Measurements from ENCODE around the gene LRR1. TPM values are rescaled to one million over a fixed set of nuclear protein-coding genes. Genes with fewer than 3 reads are reported as not detected.

Gene LRR1
- total RNA-seq, 1 experiment from 2014 or later: 33.3 TPM

DNA sequence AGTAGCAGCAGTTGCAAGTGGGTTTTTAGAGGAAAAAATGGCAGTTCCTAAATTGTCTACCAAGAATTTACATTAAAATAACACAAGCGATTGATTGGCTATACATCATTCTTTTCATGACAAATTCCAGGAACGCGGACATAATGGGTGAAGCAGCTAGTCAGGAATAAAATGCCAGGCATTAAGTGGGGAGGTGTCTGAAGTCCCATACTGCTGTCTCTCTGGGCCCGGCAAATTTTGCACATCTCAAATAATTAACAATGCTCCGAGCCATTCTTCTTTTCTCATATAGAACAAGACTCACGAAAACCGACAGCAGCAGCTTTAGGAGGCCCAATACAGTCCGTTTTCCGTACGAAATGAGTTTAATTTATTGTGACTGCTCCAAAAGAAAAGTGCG lies 21.0 kb downstream of the LRR1 start:
- H3K27me3 ChIP-seq: no peaks in the 10 kb centered on the region
- H3K9me3 ChIP-seq: no peaks in the 10 kb centered on the region
- peak overlapping the region; percentile 91 for H3K4me3 ChIP-seq
- no peak for DNase-seq
- H3K36me3 ChIP-seq: peaks cover 38% of the 10 kb centered on the region

DNA sequence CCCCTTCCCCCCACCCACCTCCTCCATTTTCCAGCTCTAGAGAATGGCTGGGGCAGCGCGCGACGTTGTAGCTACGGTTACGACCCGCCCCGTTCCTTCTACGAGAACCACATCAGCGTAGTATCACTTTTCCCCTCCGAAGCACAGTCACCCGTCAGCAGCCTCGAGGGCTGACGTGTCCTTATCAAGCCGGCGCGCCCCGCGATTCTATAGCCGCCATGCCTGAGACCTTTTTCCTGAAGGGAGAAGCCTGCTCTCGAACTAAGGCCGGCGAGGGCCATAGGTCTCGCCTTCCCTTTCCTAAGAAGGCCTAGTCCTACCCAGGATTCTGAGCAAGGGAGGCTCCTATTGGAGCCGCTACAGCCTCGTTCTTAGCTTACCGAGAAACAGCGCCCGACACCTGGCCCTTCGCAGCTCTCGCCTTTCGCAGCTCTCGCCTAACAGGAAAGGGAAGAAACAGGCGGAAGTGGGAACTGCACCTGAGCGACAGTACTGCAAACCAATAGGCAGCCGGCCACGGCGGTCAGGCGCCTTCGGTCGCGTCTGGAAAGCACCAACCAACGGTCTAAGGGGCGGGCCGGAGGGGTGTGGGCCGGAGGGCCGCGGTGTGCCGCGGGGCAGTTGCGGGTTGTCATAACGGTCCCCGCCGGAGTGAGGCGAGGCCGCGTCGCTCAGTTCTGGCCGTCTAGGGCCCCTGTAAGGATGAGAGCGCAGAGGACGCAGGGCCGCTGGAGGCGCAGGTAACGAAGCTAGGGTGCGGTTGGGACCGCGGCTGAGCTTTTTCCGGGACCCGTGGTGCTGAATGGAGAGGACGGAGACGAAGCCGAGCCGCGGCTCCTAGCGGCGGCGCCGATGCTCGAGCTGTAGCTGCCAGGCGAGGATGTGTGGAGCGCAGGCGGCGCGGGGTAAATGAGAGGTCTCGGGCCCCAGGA lies 21.7 kb downstream of the LRR1 start, which contains the start of the genes MGAT2 and RPL36AL:
MGAT2 (plus strand) TSS at position 618 of the 932 bp plus-strand sequence. CDS start 470 bp downstream, outside the sequence.
RPL36AL (minus strand) TSS at position 445 of the 932 bp plus-strand sequence. CDS start 1,522 bp downstream, outside the sequence.
- Histone ChIP-seq H3K9me3 (no peaks in the 10 kb centered on the region), H3K27me3 (no peaks in the 10 kb centered on the region), H3K36me3 (peaks cover 39% of the 10 kb centered on the region), H3K4me3 (peak within 1 kb of the TSS; percentile 91)
- peak; percentile 98 for DNase-seq

DNA sequence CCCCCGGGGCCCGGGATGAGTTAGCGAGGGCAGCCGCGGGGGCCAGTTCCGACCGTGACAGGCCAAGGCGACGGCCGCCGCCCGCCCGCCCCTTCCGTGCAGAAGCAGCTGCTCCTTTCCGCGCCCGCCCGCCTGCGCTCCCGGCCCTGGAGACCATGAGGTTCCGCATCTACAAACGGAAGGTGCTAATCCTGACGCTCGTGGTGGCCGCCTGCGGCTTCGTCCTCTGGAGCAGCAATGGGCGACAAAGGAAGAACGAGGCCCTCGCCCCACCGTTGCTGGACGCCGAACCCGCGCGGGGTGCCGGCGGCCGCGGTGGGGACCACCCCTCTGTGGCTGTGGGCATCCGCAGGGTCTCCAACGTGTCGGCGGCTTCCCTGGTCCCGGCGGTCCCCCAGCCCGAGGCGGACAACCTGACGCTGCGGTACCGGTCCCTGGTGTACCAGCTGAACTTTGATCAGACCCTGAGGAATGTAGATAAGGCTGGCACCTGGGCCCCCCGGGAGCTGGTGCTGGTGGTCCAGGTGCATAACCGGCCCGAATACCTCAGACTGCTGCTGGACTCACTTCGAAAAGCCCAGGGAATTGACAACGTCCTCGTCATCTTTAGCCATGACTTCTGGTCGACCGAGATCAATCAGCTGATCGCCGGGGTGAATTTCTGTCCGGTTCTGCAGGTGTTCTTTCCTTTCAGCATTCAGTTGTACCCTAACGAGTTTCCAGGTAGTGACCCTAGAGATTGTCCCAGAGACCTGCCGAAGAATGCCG lies 22.6 kb downstream of the LRR1 start:
- Histone ChIP-seq H3K36me3 (peaks cover 45% of the 10 kb centered on the region), H3K27me3 (no peaks in the 10 kb centered on the region), H3K9me3 (no peaks in the 10 kb centered on the region), H3K4me3 (peak overlapping the region; percentile 91)
- DNase-seq: peak; percentile 68

DNA sequence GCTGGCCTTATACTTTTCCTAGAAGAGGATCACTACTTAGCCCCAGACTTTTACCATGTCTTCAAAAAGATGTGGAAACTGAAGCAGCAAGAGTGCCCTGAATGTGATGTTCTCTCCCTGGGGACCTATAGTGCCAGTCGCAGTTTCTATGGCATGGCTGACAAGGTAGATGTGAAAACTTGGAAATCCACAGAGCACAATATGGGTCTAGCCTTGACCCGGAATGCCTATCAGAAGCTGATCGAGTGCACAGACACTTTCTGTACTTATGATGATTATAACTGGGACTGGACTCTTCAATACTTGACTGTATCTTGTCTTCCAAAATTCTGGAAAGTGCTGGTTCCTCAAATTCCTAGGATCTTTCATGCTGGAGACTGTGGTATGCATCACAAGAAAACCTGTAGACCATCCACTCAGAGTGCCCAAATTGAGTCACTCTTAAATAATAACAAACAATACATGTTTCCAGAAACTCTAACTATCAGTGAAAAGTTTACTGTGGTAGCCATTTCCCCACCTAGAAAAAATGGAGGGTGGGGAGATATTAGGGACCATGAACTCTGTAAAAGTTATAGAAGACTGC lies 23.4 kb downstream of the LRR1 start:
- H3K36me3 ChIP-seq: peaks cover 43% of the 10 kb centered on the region
- H3K9me3 ChIP-seq: no peaks in the 10 kb centered on the region
- no peak for DNase-seq
- H3K4me3 ChIP-seq: peak overlapping the region; percentile 91
- H3K27me3 ChIP-seq: no peaks in the 10 kb centered on the region

DNA sequence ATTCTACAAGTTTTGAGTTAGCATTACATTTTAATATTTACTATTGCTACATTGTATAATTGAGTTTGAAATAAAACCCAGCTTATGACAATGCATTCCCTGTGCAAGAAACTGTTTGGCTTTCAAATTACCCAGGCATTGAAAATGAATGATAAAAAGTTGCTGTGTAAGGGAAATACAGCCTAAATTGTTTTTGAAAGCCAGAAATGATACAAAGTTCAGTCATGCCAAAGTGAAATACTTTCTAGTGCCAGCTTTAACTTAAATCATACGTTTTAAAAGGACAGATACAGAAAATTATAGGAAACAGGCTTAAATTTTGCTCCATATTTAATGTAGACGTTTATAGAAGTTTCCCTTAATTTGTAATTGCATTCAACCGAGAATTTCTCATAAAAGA lies 24.6 kb downstream of the LRR1 start:
- Histone ChIP-seq H3K9me3 (no peaks in the 10 kb centered on the region), H3K36me3 (peaks cover 37% of the 10 kb centered on the region), H3K4me3 (peak overlapping the region; percentile 91), H3K27me3 (no peaks in the 10 kb centered on the region)
- no peak for DNase-seq

DNA sequence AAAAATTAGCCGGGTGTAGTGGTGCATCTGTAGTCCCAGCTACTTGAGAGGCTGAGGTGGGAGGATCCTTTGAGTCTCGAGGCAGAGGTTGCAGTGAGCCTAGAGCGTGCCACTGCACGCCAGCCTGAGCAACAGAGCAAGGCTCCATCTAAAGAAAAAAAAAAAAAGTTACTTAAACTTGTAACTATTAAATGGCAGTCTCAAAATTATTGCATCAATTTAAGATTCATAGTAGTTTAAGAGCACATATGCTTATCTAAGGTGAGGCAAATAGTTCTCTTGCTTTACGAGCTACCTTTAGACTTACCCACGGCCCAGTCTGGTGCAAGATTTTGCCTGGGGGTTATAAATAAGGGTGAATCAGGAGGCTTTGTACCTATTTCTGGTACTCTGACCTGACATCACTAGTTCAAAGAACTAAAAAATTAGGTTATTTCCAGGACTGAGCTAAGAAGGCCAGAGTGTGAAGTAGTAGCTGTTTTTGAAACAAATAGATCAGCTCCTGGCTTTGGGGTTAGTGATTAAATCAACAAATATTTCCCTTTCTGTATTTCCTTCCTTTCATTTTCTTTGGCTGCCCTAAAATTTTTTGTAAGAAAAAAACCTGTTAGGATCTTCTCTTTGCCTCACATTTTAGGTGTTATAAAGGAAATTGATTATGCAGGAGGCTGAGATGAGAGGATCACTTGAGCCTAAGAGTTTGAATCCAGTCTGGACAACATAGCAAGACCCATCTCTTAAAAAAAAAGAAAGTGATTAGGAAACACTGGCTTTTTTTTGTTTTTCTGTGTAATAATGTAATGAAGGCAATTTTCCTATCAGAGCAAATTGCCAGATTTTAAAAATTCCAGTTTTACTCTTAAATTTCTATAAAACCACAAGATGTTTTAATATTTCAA lies 25.4 kb downstream of the LRR1 start:
- no peak for DNase-seq
- no peaks in the 10 kb centered on the region for H3K9me3 ChIP-seq
- no peaks in the 10 kb centered on the region for H3K27me3 ChIP-seq
- peak overlapping the region; percentile 91 for H3K4me3 ChIP-seq
- H3K36me3 ChIP-seq: peaks cover 29% of the 10 kb centered on the region

DNA sequence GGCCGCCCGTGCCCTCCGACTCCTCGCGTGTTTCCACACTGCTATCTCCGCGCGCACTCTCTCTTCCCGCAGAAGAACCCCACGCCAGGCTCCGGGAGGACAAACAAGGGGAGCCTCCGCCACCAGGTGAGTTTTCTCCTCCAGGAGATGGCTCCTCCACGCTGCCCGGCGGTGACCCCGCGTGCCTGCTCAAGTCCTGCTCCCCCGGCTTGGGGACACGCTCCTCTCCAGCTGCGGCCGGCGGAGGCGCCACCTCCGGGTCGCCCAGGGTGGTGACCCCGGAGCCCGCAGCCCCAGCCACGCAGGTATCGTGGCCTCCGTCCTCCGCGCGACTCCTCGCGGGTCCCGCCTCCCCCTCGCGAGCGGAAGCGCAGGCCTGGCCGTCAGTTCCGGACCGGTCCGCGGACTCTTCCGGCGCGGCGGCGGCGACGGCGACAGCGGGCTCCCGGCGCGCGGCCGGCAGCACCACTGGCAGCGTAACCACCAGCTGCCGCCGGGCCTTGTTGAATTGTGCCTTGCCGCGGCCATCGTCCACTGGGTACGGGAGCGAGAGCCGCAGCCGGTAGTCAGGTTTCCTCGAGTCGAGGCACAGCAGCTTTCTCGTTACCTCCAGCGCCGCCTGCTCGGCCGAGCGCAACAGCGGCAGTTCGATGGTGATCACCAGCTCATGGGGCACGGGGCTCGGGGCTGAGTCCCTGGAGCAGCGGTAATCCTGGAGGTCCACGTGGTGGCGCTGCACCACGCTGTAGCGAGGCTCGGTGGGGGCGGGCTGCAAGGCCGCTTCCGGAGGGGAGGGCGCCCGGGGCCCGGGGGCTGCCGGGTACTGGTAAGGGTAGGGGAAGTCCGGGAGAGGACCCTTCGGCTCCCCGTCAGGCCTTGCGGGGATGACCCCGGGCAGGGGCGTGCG lies 35.2 kb downstream of the LRR1 start:
- Histone ChIP-seq H3K4me3 (peak overlapping the region; percentile 83), H3K27me3 (no peaks in the 10 kb centered on the region), H3K9me3 (no peaks in the 10 kb centered on the region), H3K36me3 (peaks cover 16% of the 10 kb centered on the region)
- peak; percentile 91 for DNase-seq

DNA sequence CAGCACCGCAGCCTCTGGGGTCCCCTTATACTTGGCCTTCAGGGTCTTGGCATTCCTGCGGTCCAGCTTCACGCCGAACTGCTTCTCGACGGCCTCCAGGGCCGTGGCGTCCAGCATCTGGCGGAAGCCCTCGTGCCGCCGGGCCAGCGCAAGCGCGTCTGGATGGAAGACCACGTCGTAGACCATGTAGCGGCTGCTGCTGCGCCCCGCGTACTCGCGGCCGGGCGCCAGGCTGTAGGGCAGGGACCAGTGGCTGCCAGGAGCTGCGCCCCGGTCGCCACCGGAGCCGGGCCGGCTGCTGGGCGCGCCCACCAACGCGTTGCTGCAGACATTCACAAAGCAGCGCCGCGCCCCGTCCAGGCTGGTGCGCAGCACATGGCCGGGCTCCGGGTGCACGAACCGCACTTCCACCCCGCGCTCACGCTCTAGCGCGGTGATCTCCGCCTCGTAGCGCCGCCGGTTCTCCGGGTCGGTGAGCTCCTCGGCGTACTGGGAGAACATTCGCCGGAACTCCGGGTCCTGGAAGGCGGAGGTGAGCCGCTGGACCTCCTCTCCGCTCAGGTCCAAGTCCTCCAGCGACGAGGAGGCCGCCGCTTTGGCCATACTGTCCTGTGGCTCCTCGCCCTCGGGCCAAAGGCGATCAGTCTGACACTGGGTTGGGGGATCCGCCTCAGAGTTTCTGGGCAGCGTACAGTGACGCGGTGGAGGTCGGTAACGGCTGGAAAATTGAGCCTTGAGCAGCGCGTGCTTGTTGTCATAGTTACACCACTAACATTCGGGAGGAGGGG lies 36.0 kb downstream of the LRR1 start, which contains the start of gene DNAAF2:
DNAAF2 (minus strand) TSS at position 698 of the 788 bp plus-strand sequence; CDS start at position 603, 95 bp downstream.
- DNase-seq: peak; percentile 50
- no peaks in the 10 kb centered on the region for H3K27me3 ChIP-seq
- peaks cover 17% of the 10 kb centered on the region for H3K36me3 ChIP-seq
- no peaks in the 10 kb centered on the region for H3K9me3 ChIP-seq
- peak within 1 kb of the TSS; percentile 83 for H3K4me3 ChIP-seq

DNA sequence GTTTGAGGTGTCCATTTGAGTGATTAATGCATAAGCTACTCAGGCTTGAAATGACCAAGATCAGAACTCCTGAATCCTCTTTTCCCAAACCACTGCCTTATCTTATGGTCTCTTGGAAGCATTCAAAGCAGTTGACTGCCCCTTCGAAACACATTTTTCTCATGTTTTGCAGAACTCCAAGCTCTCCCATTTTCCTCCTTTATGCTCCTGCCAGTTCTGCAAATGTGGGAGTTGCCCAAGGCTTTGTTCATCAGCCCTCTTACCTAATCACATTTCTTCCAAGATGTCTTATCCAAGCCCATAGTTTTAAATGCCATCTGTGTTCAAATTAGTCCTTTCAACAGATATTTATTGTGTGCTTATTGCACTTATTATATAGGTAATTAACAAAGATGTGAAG lies 38.1 kb downstream of the LRR1 start:
- Histone ChIP-seq H3K36me3 (peaks cover 18% of the 10 kb centered on the region), H3K4me3 (no peak overlapping the region), H3K9me3 (no peaks in the 10 kb centered on the region), H3K27me3 (no peaks in the 10 kb centered on the region)
- no peak for DNase-seq

DNA sequence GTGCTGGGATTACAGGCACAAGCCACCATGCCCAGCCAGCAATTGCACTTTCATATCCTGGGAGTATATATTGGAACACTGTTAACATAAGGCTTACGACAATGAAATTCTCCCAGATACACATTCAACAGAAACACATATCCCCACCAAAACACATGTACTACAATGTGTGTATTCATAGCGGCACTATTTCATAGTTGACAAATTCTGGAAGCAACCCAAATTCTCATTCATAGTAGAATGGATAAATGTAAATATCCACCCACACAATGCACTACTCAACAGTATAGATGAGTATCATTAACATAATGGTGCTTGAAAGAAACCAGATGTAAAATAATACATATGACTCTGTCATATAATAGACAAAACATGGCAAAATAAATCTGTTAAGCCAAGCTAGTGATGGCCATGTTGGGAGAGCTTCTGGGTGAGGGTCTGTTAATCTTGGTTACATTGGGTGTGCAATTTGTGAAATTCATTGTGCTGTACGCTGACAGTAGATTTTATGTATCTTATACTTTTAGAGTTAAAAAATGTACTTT lies 38.9 kb downstream of the LRR1 start:
- Histone ChIP-seq H3K36me3 (peaks cover 18% of the 10 kb centered on the region), H3K9me3 (no peaks in the 10 kb centered on the region), H3K27me3 (no peaks in the 10 kb centered on the region), H3K4me3 (no peak overlapping the region)
- DNase-seq: no peak

DNA sequence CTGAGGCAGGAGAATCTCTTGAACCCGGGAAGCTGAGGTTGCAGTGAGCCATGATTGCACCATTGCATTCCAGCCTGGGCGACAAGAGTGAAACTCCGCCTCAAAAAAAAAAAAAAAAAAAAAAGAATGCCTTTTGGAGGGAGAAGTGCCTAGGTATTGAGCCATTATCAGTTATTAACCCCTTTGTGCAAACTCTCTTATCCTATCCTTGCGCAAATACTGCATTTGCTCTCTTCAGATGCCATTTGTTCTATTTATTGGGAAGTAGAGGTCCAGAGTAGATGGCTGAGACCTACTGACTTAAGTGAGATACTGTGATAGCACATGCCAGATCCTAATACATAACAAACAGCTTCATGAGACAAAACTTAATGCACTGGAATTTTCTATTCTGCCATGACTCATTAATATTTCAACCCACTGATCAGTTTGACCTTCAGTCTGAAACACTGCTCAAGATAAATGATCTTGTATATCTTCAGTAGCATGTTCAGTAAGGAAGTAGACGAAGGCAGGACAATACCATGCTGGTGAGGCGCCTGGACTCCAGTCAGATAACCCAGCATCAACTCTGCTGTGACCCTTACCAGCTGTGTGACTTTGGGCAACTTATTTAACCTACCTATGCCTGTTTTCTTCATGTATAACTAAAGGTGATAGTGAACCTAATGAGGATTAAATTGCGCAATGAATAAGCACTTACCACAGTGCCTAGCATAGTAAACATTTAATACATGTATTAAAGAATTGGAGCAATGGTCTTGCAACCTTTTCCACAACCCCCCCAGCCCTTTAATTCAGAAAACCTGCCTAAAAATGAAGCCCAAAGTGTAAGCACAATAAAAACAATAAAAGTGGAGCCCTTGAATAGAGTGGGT lies 42.0 kb downstream of the LRR1 start:
- no peak for DNase-seq
- no peaks in the 10 kb centered on the region for H3K9me3 ChIP-seq
- H3K4me3 ChIP-seq: no peak overlapping the region
- no peaks in the 10 kb centered on the region for H3K27me3 ChIP-seq
- peaks cover 18% of the 10 kb centered on the region for H3K36me3 ChIP-seq

DNA sequence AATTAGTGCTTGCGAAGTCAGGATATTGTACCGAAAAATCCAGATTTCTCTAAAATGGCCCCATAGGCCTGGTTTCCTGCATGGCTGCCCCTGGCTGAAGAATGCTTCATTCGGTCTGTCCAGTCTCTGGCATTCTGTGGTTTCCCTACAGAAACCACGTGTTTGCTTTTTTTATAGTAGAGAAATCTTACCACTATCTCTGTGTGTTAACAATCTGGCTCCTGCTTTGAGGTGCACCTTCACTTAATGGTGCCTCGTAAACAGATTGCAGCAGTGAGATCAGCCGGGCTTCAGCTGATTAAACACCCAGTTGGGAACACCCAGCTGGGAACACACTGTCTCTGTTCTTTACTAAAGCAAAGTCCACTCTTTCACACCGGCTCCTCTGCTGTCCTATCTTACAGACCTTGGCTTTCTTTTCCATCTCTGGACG lies 43.0 kb downstream of the LRR1 start:
- no peak for DNase-seq
- H3K4me3 ChIP-seq: no peak overlapping the region

DNA sequence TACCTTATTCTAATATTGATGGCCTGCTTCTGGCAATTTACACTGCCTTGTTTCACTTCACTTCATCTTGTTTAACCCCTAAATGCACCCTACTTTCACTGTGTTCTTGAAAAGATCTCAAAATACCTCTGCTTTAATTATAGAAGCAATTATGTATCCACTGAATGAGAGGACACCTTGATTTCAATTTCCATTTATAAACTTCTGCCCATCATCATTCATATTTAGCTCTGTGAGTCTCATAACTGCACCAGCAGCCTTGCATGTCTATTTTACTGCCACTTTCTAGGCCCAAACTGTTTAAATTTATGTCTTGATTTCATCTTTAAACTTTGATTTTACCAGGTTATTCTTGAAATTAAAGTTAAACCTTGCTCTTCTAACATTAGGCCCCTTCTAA lies 43.4 kb downstream of the LRR1 start:
- Histone ChIP-seq H3K9me3 (no peaks in the 10 kb centered on the region), H3K4me3 (no peak overlapping the region), H3K27me3 (no peaks in the 10 kb centered on the region), H3K36me3 (peaks cover 15% of the 10 kb centered on the region)
- DNase-seq: no peak

More for the DNA sequence above, 43.0 kb downstream of the LRR1 start:
- Histone ChIP-seq H3K9me3 (no peaks in the 10 kb centered on the region), H3K36me3 (peaks cover 12% of the 10 kb centered on the region), H3K27me3 (no peaks in the 10 kb centered on the region)
